Testis (tissue), 3 donors: Measurements from ENCODE around the gene PCDHB10. TPM values are rescaled to one million over a fixed set of nuclear protein-coding genes. Genes with fewer than 3 reads are reported as not detected.
"Not testable (repeated sequence)": the region's sequence is repeated elsewhere in the genome, so short reads cannot be mapped to it uniquely, and the experiment has no call there.

ENCODE experiments used
- DNase-seq: peaks from one replicate; pipeline ENCODE4 v3.0.0-alpha.2; 2019
- H3K27ac ChIP-seq, 2 donors: fragments of 200-600 bp; sonication (generic); one replicate each; pipeline ENCODE4 v1.5.1; 2019
- H3K27me3 ChIP-seq: fragments of 200-600 bp; sonication (generic); one replicate; pipeline ENCODE4 v1.5.1; 2019
- H3K36me3 ChIP-seq: fragments of 200-600 bp; sonication (generic); one replicate; pipeline ENCODE4 v1.5.1; 2017; ENCODE audit warnings: low read depth; ENCODE audit errors: missing control alignments
- H3K4me1 ChIP-seq: fragments of 200-600 bp; sonication (generic); one replicate; pipeline ENCODE4 v1.5.1; 2019
- H3K4me3 ChIP-seq, 2 donors: fragments of 200-600 bp; sonication (generic); one replicate each; pipeline ENCODE4 v1.5.1; 2017 to 2019
- H3K9me3 ChIP-seq: fragments of 200-600 bp; sonication (generic); one replicate; pipeline ENCODE4 v1.5.1; 2017
- CTCF ChIP-seq, 3 experiments: fragments of 450-650 bp in 2 of 3; fragments of 200-600 bp in 1 of 3; sonication (generic) in 1 of 3; IDR thresholded peaks; one replicate each; pipeline ENCODE4 v1.5.1; 2016 to 2019; ENCODE audit warnings: antibody characterized with exemption in 3 of 3, mild to moderate bottlenecking in 2 of 3, moderate library complexity in 1 of 3
- POLR2A ChIP-seq: fragments of 450-650 bp; IDR thresholded peaks from one replicate; pipeline ENCODE4 v1.6.1; 2017; ENCODE audit warnings: antibody characterized with exemption, mild to moderate bottlenecking, moderate library complexity
- WGBS, 2 donors: methylation state at CpG; one replicate each; pipeline ENCODE4 v1.1.5; 2018; 5-methylcytosine and 5-hydroxymethylcytosine counted together
- intact Hi-C: fragments of 100-400 bp; cut with DNase I; formaldehyde crosslinking; loops from one replicate; pipeline ENCODE4 v1.15.1; 2023; ENCODE audit warnings: low total_unique reads
- polyA plus RNA-seq: library from polyadenylated mRNA; stranded (reverse); fragments of 350-450 nt; fragmentation: Illumina TruSeq; extraction: RNeasy Lipid Tissue Mini Kit (QIAGEN cat#74804); gene quantifications from one replicate; pipeline ENCODE4 v1.2.3, GENCODE V29; 2014; ENCODE audit warnings: low read depth, low replicate concordance; ENCODE audit not compliant: insufficient read depth
- total RNA-seq, 2 donors: library from RNA; depleted of rRNA; stranded (reverse); fragments of >200 nt; gene quantifications; one replicate each; pipeline ENCODE4 v1.2.3, GENCODE V29; 2016

PCDHB10 gene
- total and polyA plus RNA-seq, 3 donors from 2014 or later = 1.5 to 4.9 (median 4.0) TPM

GRCh38 chr5:141186897-141187512 is 5.1 kb upstream of the PCDHB10 start, which contains the start of gene PCDHB9:
Gene PCDHB9, plus strand, starts transcription at chr5:141187161. Its CDS starts 158 bp downstream, at chr5:141187319.
- intact Hi-C loops = no loop called here
- Histone ChIP-seq H3K9me3 (no peaks in the 10 kb centered on the region), H3K27ac (no peak within 1 kb of the TSS), H3K27me3 (no peaks in the 10 kb centered on the region), H3K4me3 (no peak within 1 kb of the TSS), H3K4me1 (no peaks in the 10 kb centered on the region), H3K36me3 (no peaks in the 10 kb centered on the region)
- WGBS, 2 donors = 12 to 16% methylated on average over 9 of the region's 9 CpGs
- DNase-seq = peak; percentile 83
- TF ChIP-seq CTCF (IDR thresholded peaks at IDR 0.05) (peak; percentile 64 to 77 (median 75)), POLR2A (no peak)

GRCh38 chr5:141188682-141189081 is 3.5 kb upstream of the PCDHB10 start:
- DNase-seq, H3K36me3 ChIP-seq, H3K27ac ChIP-seq, H3K27me3 ChIP-seq, H3K4me1 ChIP-seq, intact Hi-C loops, H3K4me3 ChIP-seq, H3K9me3 ChIP-seq: not testable (repeated sequence)
- WGBS, 2 donors = 21% methylated on average over 26 of the region's 37 CpGs; no CpG with 5 or more reads in 1 of the 2 donors

GRCh38 chr5:141189131-141189530 is 3.0 kb upstream of the PCDHB10 start:
- WGBS, 2 donors = 22 to 32% methylated on average over 7 to 32 of the region's 35 CpGs
- intact Hi-C loops, DNase-seq, H3K4me1 ChIP-seq, H3K4me3 ChIP-seq, H3K27ac ChIP-seq, H3K27me3 ChIP-seq, H3K36me3 ChIP-seq, H3K9me3 ChIP-seq: not testable (repeated sequence)

- H3K27me3 ChIP-seq, intact Hi-C loops, H3K4me1 ChIP-seq, H3K9me3 ChIP-seq, H3K4me3 ChIP-seq, H3K27ac ChIP-seq, H3K36me3 ChIP-seq, DNase-seq: not testable (repeated sequence)
- 15% methylated on average over 5 of the region's 37 CpGs; no CpG with 5 or more reads in 1 of the 2 donors for WGBS, 2 donors
Observed at GRCh38 chr5:141194332-141194731, 2.2 kb downstream of the PCDHB10 start.

GRCh38 chr5:141196363-141196762 is 4.2 kb downstream of the PCDHB10 start:
- Histone ChIP-seq H3K4me1 (no peaks in the 10 kb centered on the region), H3K27me3 (no peaks in the 10 kb centered on the region), H3K9me3 (no peaks in the 10 kb centered on the region), H3K4me3 (no peak overlapping the region), H3K36me3 (no peaks in the 10 kb centered on the region), H3K27ac (no peak overlapping the region)
- intact Hi-C loops = no loop called here
- TF ChIP-seq POLR2A = no peak
- no peak for TF ChIP-seq CTCF (IDR thresholded peaks at IDR 0.05)
- DNase-seq = no peak
- WGBS, 2 donors = 45 to 62% methylated on average over 3 of the region's 3 CpGs

- intact Hi-C loops = no loop called here
- no peak within 1 kb of the TSS for H3K4me3 ChIP-seq
- 23 to 40% methylated on average over 20 to 21 of the region's 21 CpGs for WGBS, 2 donors
- H3K4me1 ChIP-seq = no peaks in the 10 kb centered on the region
- no peaks in the 10 kb centered on the region for H3K9me3 ChIP-seq
- TF ChIP-seq POLR2A (no peak), CTCF (IDR thresholded peaks at IDR 0.05) (peak in 1 of 3 experiments; percentile 31)
- no peaks in the 10 kb centered on the region for H3K27me3 ChIP-seq
- no peaks in the 10 kb centered on the region for H3K36me3 ChIP-seq
- DNase-seq = no peak
- no peak within 1 kb of the TSS for H3K27ac ChIP-seq
Observed at GRCh38 chr5:141199359-141200235, 7.4 kb downstream of the PCDHB10 start, which contains the start of gene PCDHB11. Gene PCDHB11, plus strand, starts transcription at chr5:141199627. Its CDS starts 148 bp downstream, at chr5:141199775.

- intact Hi-C loops, H3K4me1 ChIP-seq, H3K9me3 ChIP-seq, H3K36me3 ChIP-seq, H3K4me3 ChIP-seq, H3K27me3 ChIP-seq, DNase-seq, H3K27ac ChIP-seq: not testable (repeated sequence)
- 20 to 25% methylated on average over 9 to 26 of the region's 38 CpGs for WGBS, 2 donors
Observed at GRCh38 chr5:141201126-141201525, 9.0 kb downstream of the PCDHB10 start.

GRCh38 chr5:141201646-141202045 is 9.5 kb downstream of the PCDHB10 start:
- WGBS, 2 donors = 15 to 18% methylated on average over 16 to 28 of the region's 35 CpGs

More at GRCh38 chr5:141201646-141202045, 9.5 kb downstream of the PCDHB10 start:
- H3K4me3 ChIP-seq, H3K9me3 ChIP-seq, DNase-seq, intact Hi-C loops, H3K36me3 ChIP-seq, H3K27me3 ChIP-seq, H3K27ac ChIP-seq, H3K4me1 ChIP-seq: not testable (repeated sequence)
